ENCODE results near the gene ACIN1.
A peak's percentile ranks its signal among the peaks of the same experiment; 100 is the strongest.

Gene ACIN1

GRCh38 chr14:23076785-23077408 is 18.0 kb downstream of the ACIN1 start:
- peak; percentile 41 for DNase-seq

- no peak for DNase-seq
Measured at GRCh38 chr14:23074906-23075305, 20.0 kb downstream of the ACIN1 start.

- no peak for DNase-seq
Measured at GRCh38 chr14:23071921-23072539, 22.9 kb downstream of the ACIN1 start.

DNA sequence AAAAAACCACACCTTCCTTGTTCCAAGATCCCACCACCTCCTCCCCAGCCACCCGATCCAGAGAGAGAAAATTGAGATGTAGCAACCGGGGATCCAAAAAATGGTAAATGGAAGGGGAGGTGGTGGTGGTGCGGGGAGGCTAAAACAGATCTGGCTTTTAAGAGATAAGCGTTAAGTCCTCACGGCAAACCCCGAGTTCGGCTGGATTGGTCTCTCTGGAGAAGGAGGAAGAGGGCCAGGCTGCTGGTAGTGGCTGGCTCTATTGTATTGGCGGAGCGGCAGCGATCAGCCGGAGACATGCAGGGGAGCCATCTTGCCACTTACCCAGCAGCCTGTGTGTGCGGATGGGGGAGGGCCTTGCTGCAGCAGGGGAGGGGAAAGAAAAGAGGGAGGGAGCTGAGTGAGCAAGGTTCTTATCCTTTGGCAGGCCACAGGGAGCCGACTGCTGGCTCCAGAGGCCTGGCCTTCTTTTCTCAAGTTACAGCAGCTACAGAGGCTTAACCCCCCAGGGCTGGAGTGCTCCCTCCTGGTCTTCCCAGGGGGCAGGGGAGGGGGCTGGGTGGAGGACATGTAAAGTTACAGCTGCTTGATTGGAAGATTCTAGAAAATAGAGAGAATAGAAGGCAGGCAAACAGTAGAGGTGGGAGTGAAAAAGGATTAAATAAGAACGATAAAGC is 23.6 kb downstream of the ACIN1 start:
- peak; percentile 79 for DNase-seq

DNA sequence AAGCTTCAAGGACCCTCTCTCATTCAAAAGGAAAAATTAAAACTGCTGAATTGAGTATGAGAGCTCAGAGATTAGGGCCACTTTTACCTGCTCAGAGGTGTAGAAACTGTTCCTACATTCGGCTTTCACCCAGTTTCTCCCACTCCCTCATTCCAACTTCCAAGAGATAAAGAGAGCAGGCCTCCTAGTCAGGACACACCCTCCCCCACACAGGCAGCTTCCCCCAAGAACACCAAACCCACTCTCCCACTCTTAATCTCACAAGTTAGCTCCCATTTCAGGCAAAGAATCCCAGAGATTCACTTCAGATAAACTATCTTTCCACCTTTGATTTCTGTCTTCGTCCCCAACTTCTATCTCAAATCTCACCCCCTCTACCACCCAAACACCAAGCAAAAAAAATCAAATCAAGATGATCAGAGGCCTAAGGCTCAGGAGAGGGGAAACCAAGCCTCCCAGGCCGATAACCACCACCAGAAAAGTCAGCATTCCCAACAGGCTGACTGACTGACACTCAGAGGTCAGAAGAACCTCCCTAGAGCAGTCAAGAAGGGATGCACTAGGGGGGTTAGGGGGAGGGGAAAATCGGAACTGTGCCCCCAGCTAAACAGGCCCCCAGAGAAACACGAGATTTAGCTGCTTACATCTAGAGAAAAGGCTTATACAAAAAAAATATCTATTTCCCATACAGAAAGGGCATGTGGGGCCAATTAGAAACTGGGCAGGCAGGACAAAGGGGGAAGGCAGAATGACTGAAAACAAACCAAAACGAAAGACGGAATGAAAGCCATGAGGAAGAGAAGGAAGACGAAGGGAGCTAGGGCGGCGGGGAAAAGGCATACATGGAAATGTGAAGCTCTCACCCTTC is 24.4 kb downstream of the ACIN1 start:
- no peak for DNase-seq

- DNase-seq: no peak
Measured at GRCh38 chr14:23069413-23069806, 25.5 kb downstream of the ACIN1 start.

GRCh38 chr14:23068789-23069412 is 26.0 kb downstream of the ACIN1 start:
- peak; percentile 77 for DNase-seq

DNA sequence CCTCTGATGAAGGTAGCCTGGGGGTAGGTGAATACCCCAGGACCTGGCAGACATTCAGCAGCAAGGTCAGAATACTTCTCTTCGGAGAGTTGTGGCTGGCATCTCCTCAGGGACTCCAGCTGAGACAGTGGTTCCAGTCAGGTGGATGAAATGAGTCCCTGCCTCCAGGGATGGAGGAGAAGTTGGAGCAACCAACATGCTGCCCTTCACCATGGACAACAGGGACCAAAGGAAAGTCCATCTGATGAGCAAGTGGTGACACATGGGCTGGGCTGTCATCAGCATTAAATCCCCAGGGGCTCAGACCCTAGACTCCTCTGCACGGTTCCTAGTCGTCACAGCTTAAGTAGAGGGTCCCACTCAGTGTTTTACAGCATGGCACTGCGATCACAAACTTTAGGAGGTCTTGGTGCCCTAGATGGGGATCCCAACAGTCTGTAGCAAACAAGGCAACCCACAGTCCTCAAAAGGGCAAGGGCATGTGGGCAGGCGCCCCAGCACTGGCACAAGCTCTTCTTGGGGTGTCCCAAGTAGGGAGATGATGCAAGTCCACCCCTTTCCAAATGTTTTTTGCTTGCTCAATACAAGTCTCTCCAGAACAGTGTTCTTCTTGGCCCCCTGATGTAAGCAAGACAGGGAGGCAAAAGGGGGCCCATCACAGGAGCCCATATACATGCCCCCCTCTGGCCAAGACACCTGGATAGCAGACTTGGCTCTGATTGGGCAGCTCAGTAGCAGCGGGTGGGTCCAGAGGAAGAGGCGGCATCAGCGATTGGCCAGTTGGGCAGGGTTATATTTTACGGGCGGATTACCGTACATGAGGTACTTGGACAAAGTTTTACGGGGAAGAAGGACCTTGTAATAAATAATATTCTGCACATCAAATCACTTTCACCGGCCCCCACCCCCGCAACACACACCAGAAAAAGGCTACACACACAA is 26.8 kb downstream of the ACIN1 start:
- no peak for DNase-seq

GRCh38 chr14:23066855-23067744 is 27.8 kb downstream of the ACIN1 start:
- DNase-seq: no peak

- DNase-seq: no peak
Measured at GRCh38 chr14:23066368-23066767, 28.6 kb downstream of the ACIN1 start.

GRCh38 chr14:23063601-23064000 is 31.3 kb downstream of the ACIN1 start:
- no peak for DNase-seq

GRCh38 chr14:23062002-23062401 is 32.9 kb downstream of the ACIN1 start:
- DNase-seq: no peak

DNA sequence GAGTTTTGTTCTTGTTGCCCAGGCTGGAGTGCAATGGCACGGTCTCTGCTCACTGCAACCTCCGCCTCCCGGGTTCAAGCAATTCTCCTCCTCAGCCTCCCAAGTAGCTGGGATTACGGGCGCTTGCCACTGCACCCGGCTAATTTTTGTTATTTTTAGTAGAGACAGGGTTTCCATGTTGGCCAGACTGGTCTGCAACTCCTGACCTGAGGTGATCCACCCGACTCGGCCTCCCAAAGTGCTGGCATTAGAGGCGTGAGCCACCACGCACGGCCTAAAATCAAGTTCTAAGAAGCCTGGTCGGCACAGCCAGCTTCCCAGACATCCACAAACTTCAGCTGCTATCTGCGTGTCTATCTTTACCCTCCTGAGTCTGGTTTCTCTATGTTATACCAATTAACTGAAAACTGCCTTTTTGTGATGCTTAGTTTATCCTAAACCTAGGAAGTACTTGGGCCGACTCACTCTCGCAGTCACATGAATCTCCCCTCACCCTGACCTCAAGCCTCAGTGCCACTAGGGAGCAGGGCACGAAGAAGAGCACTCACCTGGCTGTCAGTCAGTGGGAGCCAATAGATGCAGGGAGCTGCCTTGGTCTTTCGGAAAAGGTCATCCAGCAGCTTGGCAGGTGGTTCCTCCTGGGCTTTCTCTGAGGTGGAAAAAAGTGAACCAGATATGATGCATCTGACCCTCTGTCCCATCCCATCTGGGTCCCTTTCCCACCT is 34.2 kb downstream of the ACIN1 start:
- DNase-seq: no peak

DNA sequence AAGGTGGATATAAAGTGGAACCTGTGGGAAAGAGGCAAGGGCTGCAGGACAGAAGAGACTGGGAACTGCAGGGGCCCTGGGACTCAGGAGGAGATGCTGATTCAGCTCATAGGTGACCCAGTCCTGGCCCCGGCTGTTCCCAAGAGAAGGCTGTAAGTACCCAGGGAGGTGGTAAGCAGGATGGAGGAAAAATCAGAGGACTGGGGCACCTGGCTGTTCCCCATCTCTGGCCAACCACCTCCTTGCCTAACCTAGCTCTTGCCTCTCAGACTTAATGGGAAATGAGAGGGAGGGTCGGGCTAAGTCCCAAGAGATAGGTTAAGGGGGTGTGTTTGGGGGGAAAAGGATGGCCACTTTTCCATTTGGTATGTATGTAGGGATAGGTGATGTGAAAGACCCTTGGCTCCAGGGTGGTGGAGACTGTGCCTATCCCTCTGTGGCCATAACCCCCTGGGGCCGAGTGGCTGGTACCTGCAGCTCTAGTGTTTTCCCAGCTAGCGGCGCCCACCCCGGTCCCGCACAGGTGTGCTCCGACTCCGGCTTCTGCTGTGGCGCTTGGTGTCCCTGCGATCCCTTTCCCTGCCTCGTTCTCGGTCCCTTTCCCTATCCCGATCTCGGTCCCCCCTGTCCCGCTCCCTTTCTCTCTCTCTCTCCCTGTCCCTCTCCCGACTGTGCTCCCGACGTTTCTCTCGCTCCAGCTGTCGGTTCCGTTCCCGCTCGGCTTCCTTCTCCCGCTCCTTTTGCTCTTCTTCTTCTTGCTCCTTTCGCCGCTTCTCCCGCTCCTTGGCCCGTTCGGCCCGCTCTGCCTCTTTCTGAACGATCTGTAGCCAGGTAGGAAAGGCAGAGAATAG is 36.1 kb downstream of the ACIN1 start:
- no peak for DNase-seq

- peak; percentile 94 for DNase-seq
Measured at GRCh38 chr14:23057757-23058653, 36.9 kb downstream of the ACIN1 start.

GRCh38 chr14:23056956-23057756 is 37.8 kb downstream of the ACIN1 start, which contains the start of gene CDH24:
CDH24 (minus strand) TSS chr14:23057520; CDS start chr14:23055733, 1,787 bp downstream.
- DNase-seq: peak; percentile 83
